ENCODE measurements around the gene NCAPH2. TPM values are rescaled to one million over a fixed set of nuclear protein-coding genes. Genes with fewer than 3 reads are reported as not detected.

Gene NCAPH2
- total and polyA plus RNA-seq, 2 of the 13 experiments (the other 11 are each of a cell fraction or from before 2014, with no cell fraction given): 28.1 to 64.4 TPM

GRCh38 chr22:50485221-50486131, 22.5 kb upstream of the NCAPH2 start (continued):
- TF ChIP-seq TFDP1 (CRISPR knock-in tag; IDR thresholded peaks at IDR 0.05; ENCODE audit: borderline replicate concordance) (peak; percentile 46; the same call in 1 of the 2 replicates), ZNF782 (CRISPR knock-in tag; IDR thresholded peaks at IDR 0.05; ENCODE audit: borderline replicate concordance) (0 out of 2 replicates have a peak, but pooled peaks have one; percentile 62), PREB (CRISPR knock-in tag; IDR thresholded peaks at IDR 0.05) (no peak), ZSCAN20 (CRISPR knock-in tag; IDR thresholded peaks at IDR 0.05; ENCODE audit: borderline replicate concordance) (no peak), AGO2 (optimal IDR thresholded peaks at IDR 0.05; ENCODE audit: low read depth, low read length) (peak; percentile 83), PRDM10 (CRISPR knock-in tag; IDR thresholded peaks at IDR 0.05; ENCODE audit: low read depth) (peak; percentile 29; the same call in 1 of the 2 replicates), ZNF12 (CRISPR knock-in tag; IDR thresholded peaks at IDR 0.05) (no peak), MAFK (conservative IDR thresholded peaks at IDR 0.05 in 1 of 2, IDR thresholded peaks at IDR 0.05 in 1 of 2; ENCODE audit: low read length in 2 of 2) (no peak), AFF4 (CRISPR knock-in tag; IDR thresholded peaks at IDR 0.05) (no peak), RERE (CRISPR knock-in tag; IDR thresholded peaks at IDR 0.05; ENCODE audit: low read depth) (peak; percentile 32; the same call in 1 of the 2 replicates), DNMT1 (CRISPR knock-in tag; IDR thresholded peaks at IDR 0.05) (peak; percentile 72; the same call in 1 of the 2 replicates)

Data from HepG2 (cell line).